Suprapubic skin (tissue), 3 donors: ENCODE measurements around the gene IL17D.
"Not testable (repeated sequence)": the region's sequence is repeated elsewhere in the genome, so short reads cannot be mapped to it uniquely, and the experiment has no call there.

Experiments used
- EP300 ChIP-seq: sonication (generic); formaldehyde crosslinking; IDR thresholded peaks from one replicate; pipeline ENCODE4 v1.6.1; 2017; ENCODE audit warnings: antibody characterized with exemption
- TF ChIP-seq, protein P1 (sequence below), 2 donors: fragments of 200-600 bp in 1 of 2; fragments of 450-650 bp in 1 of 2; sonication (generic) in 1 of 2; IDR thresholded peaks; one replicate each; pipeline ENCODE4 v1.5.1; 2016 to 2019; ENCODE audit warnings: antibody characterized with exemption in 2 of 2, mild to moderate bottlenecking in 1 of 2, moderate library complexity in 1 of 2

DNA sequence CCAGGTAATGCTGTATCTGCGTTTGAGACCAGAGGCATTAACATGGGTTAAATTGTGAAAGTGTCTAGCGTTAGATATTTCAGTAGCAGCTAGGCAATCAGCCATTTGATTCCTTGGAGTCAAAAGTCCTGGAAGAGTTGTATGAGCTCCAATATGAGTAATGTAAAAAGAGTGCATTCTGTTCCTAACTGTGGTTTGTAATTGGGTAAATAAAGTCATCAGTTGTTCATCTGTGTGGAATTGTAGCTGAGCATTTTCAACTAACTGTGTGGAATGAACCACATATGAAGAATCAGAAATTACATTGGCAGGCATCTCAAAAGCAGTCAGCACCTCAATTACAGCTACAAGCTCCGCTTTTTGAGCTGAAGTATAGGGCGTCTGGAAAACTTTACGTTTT is 22.0 kb upstream of the IL17D start:
- TF ChIP-seq, protein P1, sequence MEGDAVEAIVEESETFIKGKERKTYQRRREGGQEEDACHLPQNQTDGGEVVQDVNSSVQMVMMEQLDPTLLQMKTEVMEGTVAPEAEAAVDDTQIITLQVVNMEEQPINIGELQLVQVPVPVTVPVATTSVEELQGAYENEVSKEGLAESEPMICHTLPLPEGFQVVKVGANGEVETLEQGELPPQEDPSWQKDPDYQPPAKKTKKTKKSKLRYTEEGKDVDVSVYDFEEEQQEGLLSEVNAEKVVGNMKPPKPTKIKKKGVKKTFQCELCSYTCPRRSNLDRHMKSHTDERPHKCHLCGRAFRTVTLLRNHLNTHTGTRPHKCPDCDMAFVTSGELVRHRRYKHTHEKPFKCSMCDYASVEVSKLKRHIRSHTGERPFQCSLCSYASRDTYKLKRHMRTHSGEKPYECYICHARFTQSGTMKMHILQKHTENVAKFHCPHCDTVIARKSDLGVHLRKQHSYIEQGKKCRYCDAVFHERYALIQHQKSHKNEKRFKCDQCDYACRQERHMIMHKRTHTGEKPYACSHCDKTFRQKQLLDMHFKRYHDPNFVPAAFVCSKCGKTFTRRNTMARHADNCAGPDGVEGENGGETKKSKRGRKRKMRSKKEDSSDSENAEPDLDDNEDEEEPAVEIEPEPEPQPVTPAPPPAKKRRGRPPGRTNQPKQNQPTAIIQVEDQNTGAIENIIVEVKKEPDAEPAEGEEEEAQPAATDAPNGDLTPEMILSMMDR (IDR thresholded peaks at IDR 0.05), result not testable (repeated sequence)
- not testable (repeated sequence) for TF ChIP-seq EP300
